ENCODE data around the gene KRTAP3-2.

Gene KRTAP3-2

GRCh38 chr17:41029633-41030245 is 30.0 kb upstream of the KRTAP3-2 start, which contains the start of gene KRTAP1-4:
KRTAP1-4 (minus strand) TSS chr17:41030195; CDS start chr17:41030078, 117 bp downstream.
- no peak for DNase-seq (ENCODE audit: low spot score)
- Histone ChIP-seq H3K36me3 (replicated peaks in 1 of 2; ENCODE audit: control insufficient read depth in 2 of 2, insufficient read depth in 2 of 2, low read length in 2 of 2) (no peaks in the 10 kb centered on the region), H3K4me2 (ENCODE audit: insufficient read depth, low read length, poor library complexity, severe bottlenecking) (no peak within 1 kb of the TSS), H2AK5ac (ENCODE audit: low read depth, low read length) (no peak within 1 kb of the TSS), H2AFZ (ENCODE audit: low read length) (no peak within 1 kb of the TSS), H2BK5ac (ENCODE audit: low read length) (no peak within 1 kb of the TSS), H4K91ac (ENCODE audit: low read depth, low read length, poor library complexity) (no peak within 1 kb of the TSS), H3K14ac (ENCODE audit: low read length) (peak within 1 kb of the TSS; percentile 79), H4K8ac (ENCODE audit: low read depth, low read length) (no peak within 1 kb of the TSS), H2BK12ac (ENCODE audit: low read length) (no peak within 1 kb of the TSS), H3K9me3 (replicated peaks in 1 of 2; ENCODE audit: control insufficient read depth in 2 of 2, insufficient read depth in 1 of 2, low read depth in 1 of 2, low read length in 2 of 2) (no peaks in the 10 kb centered on the region), H3K9ac (ENCODE audit: low read depth, low read length, poor library complexity) (no peak within 1 kb of the TSS), H2BK15ac (ENCODE audit: low read length) (no peak within 1 kb of the TSS), H3K27ac (replicated peaks; ENCODE audit: low read length) (no peak within 1 kb of the TSS), H3K18ac (ENCODE audit: low read length) (peak within 1 kb of the TSS; percentile 60), H3K4me3 (ENCODE audit: low read length in 2 of 2) (no peak within 1 kb of the TSS), H3K23ac (ENCODE audit: low read depth, low read length, poor library complexity) (no peak within 1 kb of the TSS), H3K27me3 (ENCODE audit: control insufficient read depth in 3 of 3, insufficient read depth in 3 of 3, low read depth in 1 of 3, low read length in 3 of 3) (no peaks in the 10 kb centered on the region), H2BK120ac (ENCODE audit: low read depth, low read length) (no peak within 1 kb of the TSS), H3K4me1 (ENCODE audit: control insufficient read depth in 2 of 2, insufficient read depth in 1 of 2, low read depth in 1 of 2, low read length in 2 of 2) (no peaks in the 10 kb centered on the region), H3K4ac (ENCODE audit: low read length) (no peak within 1 kb of the TSS), H3K79me1 (ENCODE audit: low read depth, low read length) (no peaks in the 10 kb centered on the region)
- whole genome bisulfite sequencing, 2 donors (ENCODE audit: extremely low coverage in 2 of 2, insufficient read length in 2 of 2, insufficient replicate concordance in 1 of 2) = no CpG with 5 or more reads among the region's 12 CpGs

GRCh38 chr17:41026715-41027471 is 27.2 kb upstream of the KRTAP3-2 start, which contains the start of gene KRTAP1-5:
KRTAP1-5 (minus strand) TSS chr17:41027208; CDS start chr17:41027155, 53 bp downstream.
- no peak for DNase-seq (ENCODE audit: low spot score)
- Histone ChIP-seq H3K36me3 (replicated peaks in 1 of 2; ENCODE audit: control insufficient read depth in 2 of 2, insufficient read depth in 2 of 2, low read length in 2 of 2) (no peaks in the 10 kb centered on the region), H3K27ac (replicated peaks; ENCODE audit: low read length) (no peak within 1 kb of the TSS), H3K4me3 (ENCODE audit: low read length in 2 of 2) (no peak within 1 kb of the TSS), H3K18ac (ENCODE audit: low read length) (peak within 1 kb of the TSS; percentile 15), H3K9me3 (replicated peaks in 1 of 2; ENCODE audit: control insufficient read depth in 2 of 2, insufficient read depth in 1 of 2, low read depth in 1 of 2, low read length in 2 of 2) (no peaks in the 10 kb centered on the region), H3K4me1 (ENCODE audit: control insufficient read depth in 2 of 2, insufficient read depth in 1 of 2, low read depth in 1 of 2, low read length in 2 of 2) (no peaks in the 10 kb centered on the region), H3K4ac (ENCODE audit: low read length) (peak within 1 kb of the TSS; percentile 17), H3K4me2 (ENCODE audit: insufficient read depth, low read length, poor library complexity, severe bottlenecking) (no peak within 1 kb of the TSS), H3K79me1 (ENCODE audit: low read depth, low read length) (no peaks in the 10 kb centered on the region), H3K14ac (ENCODE audit: low read length) (peak within 1 kb of the TSS; percentile 25), H3K27me3 (ENCODE audit: control insufficient read depth in 3 of 3, insufficient read depth in 3 of 3, low read depth in 1 of 3, low read length in 3 of 3) (no peaks in the 10 kb centered on the region), H4K91ac (ENCODE audit: low read depth, low read length, poor library complexity) (no peak within 1 kb of the TSS), H2BK12ac (ENCODE audit: low read length) (no peak within 1 kb of the TSS), H2AFZ (ENCODE audit: low read length) (no peak within 1 kb of the TSS), H2BK120ac (ENCODE audit: low read depth, low read length) (no peak within 1 kb of the TSS), H2BK5ac (ENCODE audit: low read length) (no peak within 1 kb of the TSS), H4K8ac (ENCODE audit: low read depth, low read length) (no peak within 1 kb of the TSS), H2AK5ac (ENCODE audit: low read depth, low read length) (peak within 1 kb of the TSS; percentile 63), H3K23ac (ENCODE audit: low read depth, low read length, poor library complexity) (peak within 1 kb of the TSS; percentile 85), H2BK15ac (ENCODE audit: low read length) (no peak within 1 kb of the TSS), H3K9ac (ENCODE audit: low read depth, low read length, poor library complexity) (no peak within 1 kb of the TSS)
- whole genome bisulfite sequencing, 2 donors (ENCODE audit: extremely low coverage in 2 of 2, insufficient read length in 2 of 2, insufficient replicate concordance in 1 of 2) = no CpG with 5 or more reads among the region's 9 CpGs

- Histone ChIP-seq H3K27me3 (ENCODE audit: control insufficient read depth in 3 of 3, insufficient read depth in 3 of 3, low read depth in 1 of 3, low read length in 3 of 3) (no peaks in the 10 kb centered on the region), H3K4me3 (ENCODE audit: low read length in 2 of 2) (no peak overlapping the region), H4K91ac (ENCODE audit: low read depth, low read length, poor library complexity) (no peak overlapping the region), H3K23ac (ENCODE audit: low read depth, low read length, poor library complexity) (no peak overlapping the region), H2AK5ac (ENCODE audit: low read depth, low read length) (no peak overlapping the region), H3K4ac (ENCODE audit: low read length) (no peak overlapping the region), H2BK12ac (ENCODE audit: low read length) (no peak overlapping the region), H2AFZ (ENCODE audit: low read length) (no peak overlapping the region), H3K4me2 (ENCODE audit: insufficient read depth, low read length, poor library complexity, severe bottlenecking) (no peak overlapping the region), H3K27ac (replicated peaks; ENCODE audit: low read length) (no peak overlapping the region), H2BK5ac (ENCODE audit: low read length) (no peak overlapping the region), H2BK15ac (ENCODE audit: low read length) (no peak overlapping the region), H3K9me3 (replicated peaks in 1 of 2; ENCODE audit: control insufficient read depth in 2 of 2, insufficient read depth in 1 of 2, low read depth in 1 of 2, low read length in 2 of 2) (no peaks in the 10 kb centered on the region), H3K4me1 (ENCODE audit: control insufficient read depth in 2 of 2, insufficient read depth in 1 of 2, low read depth in 1 of 2, low read length in 2 of 2) (no peaks in the 10 kb centered on the region), H3K18ac (ENCODE audit: low read length) (no peak overlapping the region), H4K8ac (ENCODE audit: low read depth, low read length) (no peak overlapping the region), H3K36me3 (replicated peaks in 1 of 2; ENCODE audit: control insufficient read depth in 2 of 2, insufficient read depth in 2 of 2, low read length in 2 of 2) (no peaks in the 10 kb centered on the region), H3K79me1 (ENCODE audit: low read depth, low read length) (no peaks in the 10 kb centered on the region), H3K9ac (ENCODE audit: low read depth, low read length, poor library complexity) (no peak overlapping the region), H3K14ac (ENCODE audit: low read length) (no peak overlapping the region), H2BK120ac (ENCODE audit: low read depth, low read length) (no peak overlapping the region)
- WGBS, 2 donors (ENCODE audit: extremely low coverage in 2 of 2, insufficient read length in 2 of 2, insufficient replicate concordance in 1 of 2) = 100% methylated on average over 2 of the region's 3 CpGs
- DNase-seq (ENCODE audit: low spot score) = no peak
Measured at GRCh38 chr17:41024697-41025096, 25.0 kb upstream of the KRTAP3-2 start.

GRCh38 chr17:41020336-41020735 is 20.6 kb upstream of the KRTAP3-2 start:
- Histone ChIP-seq H3K27ac (replicated peaks; ENCODE audit: low read length) (no peak overlapping the region), H2AK5ac (ENCODE audit: low read depth, low read length) (no peak overlapping the region), H2BK5ac (ENCODE audit: low read length) (no peak overlapping the region), H3K79me1 (ENCODE audit: low read depth, low read length) (no peaks in the 10 kb centered on the region), H3K23ac (ENCODE audit: low read depth, low read length, poor library complexity) (no peak overlapping the region), H4K8ac (ENCODE audit: low read depth, low read length) (no peak overlapping the region), H3K36me3 (replicated peaks in 1 of 2; ENCODE audit: control insufficient read depth in 2 of 2, insufficient read depth in 2 of 2, low read length in 2 of 2) (no peaks in the 10 kb centered on the region), H3K14ac (ENCODE audit: low read length) (no peak overlapping the region), H2BK120ac (ENCODE audit: low read depth, low read length) (no peak overlapping the region), H3K4ac (ENCODE audit: low read length) (no peak overlapping the region), H3K9me3 (replicated peaks in 1 of 2; ENCODE audit: control insufficient read depth in 2 of 2, insufficient read depth in 1 of 2, low read depth in 1 of 2, low read length in 2 of 2) (no peaks in the 10 kb centered on the region), H3K4me1 (ENCODE audit: control insufficient read depth in 2 of 2, insufficient read depth in 1 of 2, low read depth in 1 of 2, low read length in 2 of 2) (no peaks in the 10 kb centered on the region), H3K9ac (ENCODE audit: low read depth, low read length, poor library complexity) (no peak overlapping the region), H3K4me2 (ENCODE audit: insufficient read depth, low read length, poor library complexity, severe bottlenecking) (no peak overlapping the region), H3K27me3 (ENCODE audit: control insufficient read depth in 3 of 3, insufficient read depth in 3 of 3, low read depth in 1 of 3, low read length in 3 of 3) (no peaks in the 10 kb centered on the region), H4K91ac (ENCODE audit: low read depth, low read length, poor library complexity) (no peak overlapping the region), H2BK15ac (ENCODE audit: low read length) (no peak overlapping the region), H2AFZ (ENCODE audit: low read length) (no peak overlapping the region), H2BK12ac (ENCODE audit: low read length) (no peak overlapping the region), H3K4me3 (ENCODE audit: low read length in 2 of 2) (no peak overlapping the region), H3K18ac (ENCODE audit: low read length) (no peak overlapping the region)
- DNase-seq (ENCODE audit: low spot score) = no peak
